Sigmoid colon (tissue), 4 donors: ENCODE measurements around the gene ZBED4.

Experiments
- EP300 ChIP-seq, 4 donors: sonication (generic); formaldehyde crosslinking; IDR thresholded peaks; one replicate each; pipeline ENCODE4 v1.6.1; 2017; ENCODE audit warnings: antibody characterized with exemption in 4 of 4
- POLR2A ChIP-seq, 2 donors: fragments of 450-650 bp; IDR thresholded peaks; one replicate each; pipeline ENCODE4 v1.6.1; 2016; ENCODE audit warnings: antibody characterized with exemption in 2 of 2, mild to moderate bottlenecking in 2 of 2, moderate library complexity in 2 of 2
- POLR2AphosphoS5 ChIP-seq, 4 donors: sonication (generic); formaldehyde crosslinking; IDR thresholded peaks; one replicate each; pipeline ENCODE4 v1.6.1; 2017; ENCODE audit warnings: antibody characterized with exemption in 4 of 4
- TF ChIP-seq, protein P1 (sequence below), 4 experiments: fragments of 450-650 bp in 3 of 4; fragments of 200-600 bp in 1 of 4; IDR thresholded peaks; one replicate each; pipeline ENCODE4 v1.5.1; 2016 to 2019; ENCODE audit warnings: antibody characterized with exemption in 4 of 4, mild to moderate bottlenecking in 3 of 4, moderate library complexity in 2 of 4

- TF ChIP-seq, protein P1, sequence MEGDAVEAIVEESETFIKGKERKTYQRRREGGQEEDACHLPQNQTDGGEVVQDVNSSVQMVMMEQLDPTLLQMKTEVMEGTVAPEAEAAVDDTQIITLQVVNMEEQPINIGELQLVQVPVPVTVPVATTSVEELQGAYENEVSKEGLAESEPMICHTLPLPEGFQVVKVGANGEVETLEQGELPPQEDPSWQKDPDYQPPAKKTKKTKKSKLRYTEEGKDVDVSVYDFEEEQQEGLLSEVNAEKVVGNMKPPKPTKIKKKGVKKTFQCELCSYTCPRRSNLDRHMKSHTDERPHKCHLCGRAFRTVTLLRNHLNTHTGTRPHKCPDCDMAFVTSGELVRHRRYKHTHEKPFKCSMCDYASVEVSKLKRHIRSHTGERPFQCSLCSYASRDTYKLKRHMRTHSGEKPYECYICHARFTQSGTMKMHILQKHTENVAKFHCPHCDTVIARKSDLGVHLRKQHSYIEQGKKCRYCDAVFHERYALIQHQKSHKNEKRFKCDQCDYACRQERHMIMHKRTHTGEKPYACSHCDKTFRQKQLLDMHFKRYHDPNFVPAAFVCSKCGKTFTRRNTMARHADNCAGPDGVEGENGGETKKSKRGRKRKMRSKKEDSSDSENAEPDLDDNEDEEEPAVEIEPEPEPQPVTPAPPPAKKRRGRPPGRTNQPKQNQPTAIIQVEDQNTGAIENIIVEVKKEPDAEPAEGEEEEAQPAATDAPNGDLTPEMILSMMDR (IDR thresholded peaks at IDR 0.05) = no peak
- TF ChIP-seq POLR2A (IDR thresholded peaks at IDR 0.05) (no peak), POLR2AphosphoS5 (IDR thresholded peaks at IDR 0.05) (no peak), EP300 (IDR thresholded peaks at IDR 0.05) (no peak)
Observed at GRCh38 chr22:49885281-49885680, 31.6 kb downstream of the ZBED4 start.
